Hepatic stellate cell (primary cell): ENCODE results near the gene VASN.

ENCODE experiments used
- DNase-seq: peaks from one replicate; pipeline ENCODE4 v3.0.0; 2011; ENCODE audit warnings: low spot score

VASN gene

GRCh38 chr16:4372578-4373355 is 1.1 kb downstream of the VASN start:
- peak; percentile 84 for DNase-seq

GRCh38 chr16:4373356-4373908 is 1.8 kb downstream of the VASN start:
- peak; percentile 49 for DNase-seq

DNA sequence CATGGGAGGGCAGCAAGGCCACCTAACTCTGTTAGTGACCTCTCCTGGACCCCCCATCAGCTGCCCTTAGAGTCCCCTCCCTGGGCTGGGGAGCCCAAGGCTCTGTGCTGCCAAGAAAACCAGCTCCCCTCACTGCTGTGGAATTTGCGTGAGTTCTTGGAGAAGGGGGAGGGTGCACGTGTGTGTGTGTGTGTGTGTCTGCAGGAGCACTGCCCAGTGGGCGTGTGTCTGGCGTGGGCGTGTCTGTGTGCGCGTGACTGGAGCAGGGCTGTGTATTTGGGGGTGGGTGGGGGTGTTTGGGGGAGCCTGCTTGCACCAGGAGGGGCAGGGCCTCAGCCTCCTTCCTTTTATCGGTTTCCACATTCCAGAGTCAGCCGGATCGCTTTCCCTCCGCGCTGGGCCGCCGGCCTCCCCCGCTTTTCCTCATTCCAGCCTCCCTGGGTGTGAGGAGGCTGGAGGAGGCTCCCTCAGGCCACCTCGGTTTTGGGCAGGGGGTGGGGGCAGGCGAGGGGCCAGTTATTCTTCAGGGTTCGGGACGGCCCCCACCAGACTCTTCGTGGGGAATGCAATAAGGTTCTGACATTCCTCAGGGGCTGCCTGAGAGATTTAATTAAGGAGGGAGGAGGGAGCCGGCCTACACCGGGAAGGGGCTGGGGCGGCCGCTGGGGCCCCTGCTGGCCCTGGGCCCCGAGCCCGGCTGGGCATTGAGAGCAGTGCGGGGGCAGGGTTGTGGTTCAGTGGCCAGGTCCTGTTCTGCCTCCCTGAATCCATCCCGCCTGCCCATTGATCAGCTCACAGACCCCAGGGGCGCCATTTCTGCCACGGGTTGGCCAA is 2.5 kb downstream of the VASN start:
- DNase-seq: peak; percentile 93

DNA sequence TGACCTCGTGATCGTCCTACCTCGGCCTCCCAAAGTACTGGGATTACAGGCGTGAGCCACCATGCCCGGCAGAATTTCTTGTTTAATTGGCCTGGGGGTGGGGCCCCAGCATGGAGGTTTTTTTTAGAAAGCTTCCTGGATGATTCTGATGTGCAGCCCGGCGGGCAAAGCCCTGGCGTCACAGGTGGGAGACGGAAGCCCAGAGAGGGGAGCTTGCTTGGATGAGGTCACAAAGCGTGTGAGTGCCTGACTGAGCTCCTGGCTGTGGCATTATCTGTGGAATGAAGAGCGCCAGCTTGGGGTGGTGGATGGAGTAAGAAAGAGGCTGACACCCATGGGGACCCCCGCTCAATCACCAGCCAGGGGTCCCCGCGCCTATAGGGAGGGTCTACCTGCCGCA is 4.1 kb downstream of the VASN start:
- peak; percentile 69 for DNase-seq

GRCh38 chr16:4376126-4376892 is 4.7 kb downstream of the VASN start:
- DNase-seq: peak; percentile 82

DNA sequence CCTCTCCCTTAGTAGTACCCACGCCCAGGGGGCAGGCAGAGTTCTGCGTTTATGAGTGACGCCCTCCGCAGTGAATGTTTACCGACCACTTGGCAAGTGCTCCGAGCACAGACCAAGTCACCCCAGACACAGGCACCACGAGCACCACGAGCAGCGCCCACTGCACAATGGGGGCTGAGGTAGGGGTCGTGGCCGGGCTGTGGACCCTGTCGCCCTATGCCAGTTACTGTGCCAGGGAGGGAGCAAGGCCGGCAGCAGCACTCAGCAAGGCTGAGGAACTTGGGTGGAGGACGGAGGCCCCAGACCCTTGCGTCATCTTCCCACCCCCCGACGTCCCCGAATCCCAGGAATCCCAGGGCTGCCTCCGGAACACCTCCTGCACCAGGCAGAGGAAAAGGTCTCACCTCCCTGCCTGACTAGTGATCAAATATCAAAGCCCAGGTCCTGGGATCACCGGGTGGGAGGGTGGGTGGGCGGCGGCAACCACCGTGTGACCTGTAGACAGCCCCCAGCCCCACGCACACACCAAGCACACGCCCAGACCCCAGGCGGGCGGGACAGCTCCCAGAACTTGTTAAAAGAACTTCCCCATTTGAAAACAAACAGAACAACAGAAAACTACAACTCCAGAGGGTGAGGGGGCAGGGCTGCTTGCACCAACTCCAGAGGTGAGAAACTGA is 5.4 kb downstream of the VASN start:
- peak; percentile 47 for DNase-seq

GRCh38 chr16:4377573-4378154 is 6.0 kb downstream of the VASN start:
- DNase-seq: no peak

GRCh38 chr16:4378161-4378666 is 6.6 kb downstream of the VASN start:
- peak; percentile 38 for DNase-seq

DNA sequence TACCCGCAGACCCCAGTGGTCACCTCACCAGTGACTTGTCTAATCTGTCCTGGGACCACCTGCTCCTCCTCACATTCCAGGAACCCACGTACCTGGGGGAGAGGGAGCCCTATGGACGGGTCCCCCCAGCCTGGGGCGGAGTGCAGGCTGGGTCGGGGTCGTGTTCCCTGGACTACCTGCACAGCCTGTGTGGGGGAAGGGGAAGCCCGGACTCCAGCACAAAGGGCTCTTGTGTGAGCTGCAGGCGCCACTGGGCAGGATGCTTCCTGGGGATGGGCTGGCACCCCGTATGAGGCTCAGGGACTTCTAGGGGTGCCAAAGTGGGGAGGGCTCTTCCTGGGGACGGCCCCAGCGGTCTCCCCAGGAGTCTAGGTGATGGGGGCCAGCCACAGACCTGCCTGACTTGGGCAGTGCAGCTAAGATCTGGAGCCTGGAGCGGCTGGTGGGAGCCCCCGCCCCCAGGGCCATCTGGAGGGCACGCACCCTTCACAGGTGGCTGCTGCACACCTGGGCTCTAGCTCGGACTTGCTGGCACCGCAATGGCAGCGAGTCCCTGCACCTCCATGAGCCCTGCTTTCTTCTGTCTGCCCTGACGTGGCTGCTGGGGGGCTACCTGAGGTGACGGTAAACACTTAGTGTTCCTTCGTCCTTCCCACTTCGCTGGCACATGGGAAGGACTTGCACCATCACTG is 7.5 kb downstream of the VASN start:
- DNase-seq: no peak

DNA sequence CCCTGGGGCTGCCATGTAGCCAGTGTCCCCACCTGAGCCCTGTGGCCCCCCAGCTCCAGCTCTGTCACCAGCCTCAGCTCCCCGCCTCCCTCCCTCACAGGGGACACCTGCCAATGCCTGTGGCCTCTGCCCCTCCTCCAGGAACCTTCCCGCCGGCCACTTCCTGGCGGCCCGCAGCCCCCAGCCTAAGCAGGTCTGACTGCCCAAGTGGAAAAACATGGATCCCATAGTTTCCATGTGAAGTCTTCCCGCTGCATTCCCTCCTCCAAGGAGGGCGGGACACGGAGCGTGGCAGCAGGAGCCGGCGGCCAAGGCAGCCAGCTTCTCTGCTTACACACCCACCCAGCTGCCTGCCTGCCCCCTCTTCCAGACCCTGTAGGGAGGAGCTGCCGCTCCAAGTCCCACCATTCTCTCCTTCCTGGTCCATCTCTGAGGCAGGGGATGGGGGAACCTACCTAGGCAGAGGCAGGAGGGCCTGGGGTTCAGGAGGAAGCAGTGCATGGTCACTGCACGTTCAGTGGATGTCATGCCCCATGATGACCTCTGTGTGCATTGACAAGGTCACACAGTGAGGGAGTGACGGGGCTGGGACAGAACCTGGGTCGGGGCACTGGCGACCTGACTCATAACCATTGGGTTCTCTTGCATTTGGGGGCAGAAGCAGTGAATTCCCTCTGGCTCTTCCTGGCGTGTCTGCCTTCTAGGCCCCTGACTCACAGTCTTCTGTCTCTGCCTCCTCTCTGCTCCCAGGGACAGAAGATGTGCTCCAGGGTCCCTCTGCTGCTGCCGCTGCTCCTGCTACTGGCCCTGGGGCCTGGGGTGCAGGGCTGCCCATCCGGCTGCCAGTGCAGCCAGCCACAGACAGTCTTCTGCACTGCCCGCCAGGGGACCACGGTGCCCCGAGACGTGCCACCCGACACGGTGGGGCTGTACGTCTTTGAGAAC is 8.7 kb downstream of the VASN start:
- no peak for DNase-seq

- DNase-seq: no peak
These were observed 9.7 kb downstream of the VASN start for GRCh38 chr16:4381072-4381934.

DNA sequence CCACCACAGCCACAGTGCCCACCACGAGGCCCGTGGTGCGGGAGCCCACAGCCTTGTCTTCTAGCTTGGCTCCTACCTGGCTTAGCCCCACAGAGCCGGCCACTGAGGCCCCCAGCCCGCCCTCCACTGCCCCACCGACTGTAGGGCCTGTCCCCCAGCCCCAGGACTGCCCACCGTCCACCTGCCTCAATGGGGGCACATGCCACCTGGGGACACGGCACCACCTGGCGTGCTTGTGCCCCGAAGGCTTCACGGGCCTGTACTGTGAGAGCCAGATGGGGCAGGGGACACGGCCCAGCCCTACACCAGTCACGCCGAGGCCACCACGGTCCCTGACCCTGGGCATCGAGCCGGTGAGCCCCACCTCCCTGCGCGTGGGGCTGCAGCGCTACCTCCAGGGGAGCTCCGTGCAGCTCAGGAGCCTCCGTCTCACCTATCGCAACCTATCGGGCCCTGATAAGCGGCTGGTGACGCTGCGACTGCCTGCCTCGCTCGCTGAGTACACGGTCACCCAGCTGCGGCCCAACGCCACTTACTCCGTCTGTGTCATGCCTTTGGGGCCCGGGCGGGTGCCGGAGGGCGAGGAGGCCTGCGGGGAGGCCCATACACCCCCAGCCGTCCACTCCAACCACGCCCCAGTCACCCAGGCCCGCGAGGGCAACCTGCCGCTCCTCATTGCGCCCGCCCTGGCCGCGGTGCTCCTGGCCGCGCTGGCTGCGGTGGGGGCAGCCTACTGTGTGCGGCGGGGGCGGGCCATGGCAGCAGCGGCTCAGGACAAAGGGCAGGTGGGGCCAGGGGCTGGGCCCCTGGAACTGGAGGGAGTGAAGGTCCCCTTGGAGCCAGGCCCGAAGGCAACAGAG is 10.5 kb downstream of the VASN start:
- no peak for DNase-seq

- DNase-seq: no peak
These were observed 11.2 kb downstream of the VASN start for GRCh38 chr16:4382795-4383357.

DNA sequence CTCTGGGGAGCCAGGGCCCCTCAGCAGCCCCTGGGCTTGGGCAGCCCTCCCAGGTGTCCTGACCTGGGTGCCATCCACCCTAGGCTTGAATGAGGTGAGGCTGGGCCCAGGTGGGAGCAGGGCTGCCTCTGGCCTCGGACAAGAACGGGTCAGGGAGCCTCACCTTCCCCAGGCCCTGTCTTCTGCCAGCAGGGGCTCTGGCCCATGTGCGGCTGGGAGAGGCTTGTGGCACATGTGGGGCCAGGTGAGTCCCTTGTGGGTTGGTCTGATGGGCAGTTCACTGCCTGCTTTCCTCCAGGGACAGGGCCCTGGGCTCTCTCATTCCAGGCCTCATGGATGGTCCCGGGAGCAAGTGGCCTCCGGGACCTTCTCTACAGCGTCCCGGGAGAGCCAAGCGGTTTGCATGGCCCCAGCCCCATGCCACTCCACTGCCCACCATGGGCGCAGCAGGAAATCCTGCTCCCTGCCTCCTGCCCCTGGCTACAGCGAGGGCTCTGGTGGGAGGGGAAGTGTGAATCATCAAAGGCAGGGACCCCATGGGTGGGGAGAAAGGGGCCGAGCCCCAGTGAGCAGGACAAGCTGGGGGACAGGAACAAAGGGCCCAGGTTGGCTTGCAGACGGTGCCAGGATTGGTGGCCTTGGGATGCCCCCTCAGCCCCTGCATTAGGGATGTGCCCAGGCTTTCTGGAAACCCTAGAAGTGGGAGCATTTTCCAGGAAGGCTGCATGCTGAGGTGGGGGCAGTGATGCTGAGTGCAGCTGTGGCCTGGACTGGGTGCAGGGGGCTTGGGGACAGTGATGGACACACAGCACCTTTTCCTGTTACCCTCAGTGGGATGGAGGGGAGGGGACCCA is 12.2 kb downstream of the VASN start:
- no peak for DNase-seq

DNA sequence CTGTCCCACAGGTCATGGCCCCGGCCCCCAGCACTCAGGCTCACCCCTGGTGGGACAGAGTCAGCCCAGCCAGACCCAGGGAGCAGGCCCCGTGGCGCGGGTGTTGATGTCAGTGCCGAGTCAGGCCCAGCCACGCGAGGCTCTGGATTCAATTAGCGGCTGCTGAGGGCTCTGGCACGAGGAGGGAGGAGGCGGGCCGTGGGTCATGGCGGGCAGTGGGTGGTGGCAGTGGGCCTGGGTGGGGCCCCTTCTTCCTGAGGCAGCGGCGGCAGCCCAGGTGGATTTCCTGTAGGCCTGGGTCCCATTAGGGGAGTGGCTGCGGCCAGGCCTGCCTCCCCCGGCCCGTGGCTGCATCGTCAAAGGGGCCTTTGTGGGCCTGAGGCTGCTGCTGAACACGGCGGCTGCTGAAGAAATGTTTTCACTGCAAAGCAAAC is 12.9 kb downstream of the VASN start:
- DNase-seq: no peak
